PC-9 (cell line): Measurements from ENCODE around the gene DDRGK1. TPM values are rescaled to one million over a fixed set of nuclear protein-coding genes. Genes with fewer than 3 reads are reported as not detected.

Experiments
- BruUV-seq: library from RNA; stranded (reverse); fragments of 400-500 nt; replicated peaks from 2 replicates; lab custom pipeline; 2021; lab: Mats Ljungman, UMichigan
- CTCF ChIA-PET: fragments of 300-600 bp; sonication (Branson Sonifier 250); formaldehyde crosslinking; loops from one replicate; lab custom pipeline; 2022; ENCODE audit warnings: antibody characterized with exemption; lab: Charles Lee
- POLR2A ChIA-PET: fragments of 300-600 bp; sonication (Branson Sonifier 250); formaldehyde crosslinking; loops from one replicate; lab custom pipeline; 2022; ENCODE audit warnings: antibody characterized with exemption; ENCODE audit not compliant: unreplicated experiment; lab: Charles Lee
- DNase-seq, 2 experiments: peaks; one replicate each; pipeline versions ENCODE4 v3.0.0 to v3.0.0-alpha.2; 2015 to 2022; ENCODE audit warnings: mixed read lengths in 1 of 2
- H2AFZ ChIP-seq: fragments of 200-600 bp; sonication (generic); 2 replicates; pipeline ENCODE4 v1.8.1; 2017; ENCODE audit warnings: antibody characterized with exemption
- H3F3A ChIP-seq: fragments of 200-600 bp; sonication (generic); 2 replicates; pipeline ENCODE4 v1.8.1; 2017; ENCODE audit warnings: antibody characterized with exemption, mild to moderate bottlenecking, low read depth; ENCODE audit not compliant: insufficient read depth
- H3K27ac ChIP-seq: fragments of 200-600 bp; sonication (generic); 2 replicates; pipeline ENCODE4 v1.6.1; 2016; ENCODE audit warnings: mixed run types
- H3K27me3 ChIP-seq: fragments of 200-600 bp; sonication (generic); 2 replicates; pipeline ENCODE4 v1.6.1; 2016; ENCODE audit warnings: low read depth, mixed run types; ENCODE audit not compliant: insufficient read depth
- H3K36me3 ChIP-seq: fragments of 200-600 bp; sonication (generic); 2 replicates; pipeline ENCODE4 v1.6.1; 2016; ENCODE audit warnings: low read depth, mixed run types
- H3K4me1 ChIP-seq: fragments of 200-600 bp; sonication (generic); replicated peaks from 2 replicates; pipeline ENCODE4 v1.6.1; 2016; ENCODE audit warnings: mixed run types; ENCODE audit not compliant: insufficient read depth
- H3K4me2 ChIP-seq: fragments of 200-600 bp; sonication (generic); 2 replicates; pipeline ENCODE4 v1.6.1; 2017; ENCODE audit warnings: mixed run types
- H3K4me3 ChIP-seq: fragments of 200-600 bp; sonication (generic); 2 replicates; pipeline ENCODE4 v1.6.1; 2016; ENCODE audit warnings: mixed run types
- H3K79me2 ChIP-seq: fragments of 200-600 bp; sonication (generic); 2 replicates; pipeline ENCODE4 v1.6.1; 2017; ENCODE audit warnings: low read depth, mixed run types
- H3K9me2 ChIP-seq: fragments of 200-600 bp; sonication (generic); 2 replicates; pipeline ENCODE4 v1.8.1; 2017; ENCODE audit warnings: mild to moderate bottlenecking; ENCODE audit not compliant: insufficient read depth
- H3K9me3 ChIP-seq: fragments of 200-600 bp; sonication (generic); 2 replicates; pipeline ENCODE4 v1.8.1; 2016; ENCODE audit warnings: low read depth; ENCODE audit not compliant: insufficient read depth
- H4K20me1 ChIP-seq: fragments of 200-600 bp; sonication (generic); 2 replicates; pipeline ENCODE4 v1.8.1; 2017; ENCODE audit not compliant: insufficient read depth
- EZH2 ChIP-seq: fragments of 200-600 bp; sonication (generic); IDR thresholded peaks from 2 replicates; pipeline ENCODE4 v1.8.0; 2017; ENCODE audit warnings: antibody characterized with exemption, low read depth
- intact Hi-C: fragments of 100-400 bp; cut with micrococcal nuclease; formaldehyde crosslinking; loops from one replicate; pipeline ENCODE4 v1.10.0; 2022; ENCODE audit not compliant: unreplicated experiment
- total RNA-seq: library from RNA; stranded (reverse); gene quantifications from 2 replicates; pipeline ENCODE4 v1.2.3, GENCODE V29; 2021
- TF ChIP-seq, protein P1 (sequence below): fragments of 200-600 bp; sonication (generic); conservative IDR thresholded peaks from 2 replicates; pipeline ENCODE4 v1.6.1; 2017; ENCODE audit warnings: mixed run types, antibody characterized with exemption, mild to moderate bottlenecking, moderate library complexity

The DDRGK1 gene
- total RNA-seq, 1 experiment from 2014 or later = 70.4 TPM

DNA sequence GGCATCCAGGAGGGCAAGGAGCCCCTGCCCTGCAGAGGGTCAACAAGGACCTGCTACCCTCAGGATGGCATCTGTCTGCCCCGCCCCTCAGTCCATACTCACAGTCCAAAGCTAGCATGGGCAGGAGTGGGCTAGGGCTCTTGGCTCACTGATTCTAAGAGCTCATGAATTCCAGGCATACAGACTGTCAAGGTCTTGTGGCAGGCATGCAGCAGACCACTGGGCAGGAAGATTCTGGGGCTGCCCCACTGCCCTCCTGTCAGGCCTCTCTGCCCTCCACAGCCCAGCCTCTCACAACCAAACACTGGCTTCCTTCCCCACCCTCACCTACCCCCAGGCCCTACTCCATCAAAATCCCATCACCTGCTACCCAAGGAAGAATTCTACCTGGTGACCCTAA lies 40.1 kb upstream of the DDRGK1 start:
- no peaks in the 10 kb centered on the region for H3K9me2 ChIP-seq
- H4K20me1 ChIP-seq = no peaks in the 10 kb centered on the region
- no peak overlapping the region for H3K27ac ChIP-seq
- ChIA-PET POLR2A (interaction anchor here (0.6 kb wide), 1 partner anchor 100 kb away, joined by 7 read pairs; no protein-coding TSS in a partner anchor), CTCF (interaction anchor here (0.5 kb wide), 1 partner anchor 72 kb away, joined by 9 read pairs; no protein-coding TSS in a partner anchor)
- H3K36me3 ChIP-seq = no peaks in the 10 kb centered on the region
- no peak overlapping the region for H2AFZ ChIP-seq
- no peaks in the 10 kb centered on the region for H3K9me3 ChIP-seq
- TF ChIP-seq, protein P1, sequence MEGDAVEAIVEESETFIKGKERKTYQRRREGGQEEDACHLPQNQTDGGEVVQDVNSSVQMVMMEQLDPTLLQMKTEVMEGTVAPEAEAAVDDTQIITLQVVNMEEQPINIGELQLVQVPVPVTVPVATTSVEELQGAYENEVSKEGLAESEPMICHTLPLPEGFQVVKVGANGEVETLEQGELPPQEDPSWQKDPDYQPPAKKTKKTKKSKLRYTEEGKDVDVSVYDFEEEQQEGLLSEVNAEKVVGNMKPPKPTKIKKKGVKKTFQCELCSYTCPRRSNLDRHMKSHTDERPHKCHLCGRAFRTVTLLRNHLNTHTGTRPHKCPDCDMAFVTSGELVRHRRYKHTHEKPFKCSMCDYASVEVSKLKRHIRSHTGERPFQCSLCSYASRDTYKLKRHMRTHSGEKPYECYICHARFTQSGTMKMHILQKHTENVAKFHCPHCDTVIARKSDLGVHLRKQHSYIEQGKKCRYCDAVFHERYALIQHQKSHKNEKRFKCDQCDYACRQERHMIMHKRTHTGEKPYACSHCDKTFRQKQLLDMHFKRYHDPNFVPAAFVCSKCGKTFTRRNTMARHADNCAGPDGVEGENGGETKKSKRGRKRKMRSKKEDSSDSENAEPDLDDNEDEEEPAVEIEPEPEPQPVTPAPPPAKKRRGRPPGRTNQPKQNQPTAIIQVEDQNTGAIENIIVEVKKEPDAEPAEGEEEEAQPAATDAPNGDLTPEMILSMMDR = no peak
- TF ChIP-seq EZH2 = no peak
- H3K4me3 ChIP-seq = no peak overlapping the region
- no TSS peak for BruUV-seq
- H3K4me1 ChIP-seq = peaks cover 11% of the 10 kb centered on the region; the same call in 1 of the 2 replicates
- H3K4me2 ChIP-seq = no peak overlapping the region
- H3F3A ChIP-seq = peaks cover 4% of the 10 kb centered on the region; the same call in 1 of the 2 replicates
- no peaks in the 10 kb centered on the region for H3K79me2 ChIP-seq
- intact Hi-C loops = no loop called here
- DNase-seq = no peak
- H3K27me3 ChIP-seq = no peaks in the 10 kb centered on the region

DNA sequence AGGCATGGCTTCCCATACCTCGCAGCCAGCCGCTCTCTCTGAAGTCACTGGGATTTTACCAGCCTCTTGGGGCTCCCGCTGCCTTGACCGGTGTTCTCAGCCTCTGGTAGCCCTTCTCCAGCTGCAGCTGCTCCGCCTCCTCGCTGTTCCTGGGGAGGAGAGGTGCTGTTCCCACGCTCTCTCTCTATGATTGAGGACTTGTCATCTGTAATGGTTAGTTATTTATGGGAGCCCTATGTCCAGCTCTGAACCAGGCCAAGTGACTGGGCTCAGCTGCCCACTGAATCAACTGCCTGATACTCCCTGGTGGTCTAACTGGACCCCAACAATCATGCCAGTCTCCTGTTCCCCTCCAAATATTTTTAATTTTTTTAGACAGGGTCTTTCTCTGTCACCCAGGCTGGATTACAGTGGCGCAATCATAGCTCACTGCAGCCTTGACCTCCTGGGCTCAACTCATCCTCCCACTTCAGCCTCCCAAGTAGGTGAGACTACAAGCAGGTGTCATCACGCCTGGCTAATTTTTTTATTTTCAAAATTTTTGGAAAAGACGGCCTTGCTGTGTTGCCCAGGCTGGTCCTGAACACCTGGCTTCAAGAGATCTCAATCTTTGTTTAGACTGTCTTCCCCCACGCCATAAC lies 39.4 kb upstream of the DDRGK1 start:
- TF ChIP-seq, protein P1 = no peak
- TF ChIP-seq EZH2 = no peak
- no peak overlapping the region for H3K4me2 ChIP-seq
- no peak overlapping the region for H3K27ac ChIP-seq
- no peaks in the 10 kb centered on the region for H4K20me1 ChIP-seq
- H3K4me3 ChIP-seq = no peak overlapping the region
- DNase-seq = no peak
- H3K27me3 ChIP-seq = no peaks in the 10 kb centered on the region
- no peaks in the 10 kb centered on the region for H3K9me3 ChIP-seq
- ChIA-PET POLR2A (no interaction called here), CTCF (interaction anchor here (0.6 kb wide), 1 partner anchor 74 kb away, joined by 3 read pairs; no protein-coding TSS in a partner anchor)
- no peaks in the 10 kb centered on the region for H3K9me2 ChIP-seq
- no peaks in the 10 kb centered on the region for H3K79me2 ChIP-seq
- no peak overlapping the region for H2AFZ ChIP-seq
- peaks cover 4% of the 10 kb centered on the region; the same call in 1 of the 2 replicates for H3F3A ChIP-seq
- intact Hi-C loops = no loop called here
- BruUV-seq = no TSS peak
- H3K4me1 ChIP-seq = peaks cover 11% of the 10 kb centered on the region; the same call in 1 of the 2 replicates
- no peaks in the 10 kb centered on the region for H3K36me3 ChIP-seq

DNA sequence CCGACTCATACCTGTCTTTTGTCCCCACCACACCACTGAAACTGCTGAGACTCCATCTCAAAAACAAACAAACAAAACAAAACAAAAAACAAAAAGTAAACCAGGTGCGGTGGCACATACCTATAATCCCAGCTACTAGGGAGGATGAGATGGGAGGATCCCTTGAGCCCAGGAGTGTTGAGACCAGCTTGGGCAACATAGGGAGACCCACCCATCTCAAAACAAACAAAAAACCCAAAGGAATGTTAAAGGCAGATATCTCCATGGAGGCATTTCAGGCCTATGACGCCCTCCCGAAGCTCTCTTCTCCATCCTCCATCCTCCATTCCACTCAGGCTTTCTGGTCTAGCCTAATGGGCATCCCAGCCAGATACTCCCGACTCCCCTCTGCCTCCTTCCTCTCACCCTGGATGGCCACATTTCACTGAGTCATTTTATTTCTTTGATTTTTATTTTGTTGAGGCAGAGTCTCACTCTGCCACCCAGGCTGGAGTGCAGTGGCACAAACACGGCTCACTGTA lies 37.8 kb upstream of the DDRGK1 start:
- Histone ChIP-seq H2AFZ (no peak overlapping the region), H3K4me1 (peaks cover 11% of the 10 kb centered on the region; the same call in 1 of the 2 replicates), H3K9me2 (no peaks in the 10 kb centered on the region), H3K79me2 (no peaks in the 10 kb centered on the region), H3K27ac (no peak overlapping the region), H4K20me1 (no peaks in the 10 kb centered on the region), H3F3A (peaks cover 4% of the 10 kb centered on the region; the same call in 1 of the 2 replicates), H3K27me3 (no peaks in the 10 kb centered on the region), H3K36me3 (no peaks in the 10 kb centered on the region), H3K4me2 (no peak overlapping the region), H3K4me3 (no peak overlapping the region), H3K9me3 (no peaks in the 10 kb centered on the region)
- BruUV-seq = no TSS peak
- TF ChIP-seq, protein P1 = no peak
- no peak for TF ChIP-seq EZH2
- intact Hi-C loops = no loop called here
- ChIA-PET CTCF (interaction anchor here (0.6 to 0.9 kb wide), 2 partner anchors 19 to 74 kb away, joined by 3 to 12 read pairs; no protein-coding TSS in a partner anchor), POLR2A (interaction anchor here (0.6 to 0.7 kb wide), 4 partner anchors 11 to 32 kb away, joined by 3 to 6 read pairs (median 3); no protein-coding TSS in a partner anchor)
- DNase-seq = peak; percentile 35 to 51
